CD4-positive, alpha-beta T cell (primary cell): ENCODE results near the gene UBXN11. TPM values are rescaled to one million over a fixed set of nuclear protein-coding genes. Genes with fewer than 3 reads are reported as not detected.

Experiments
- ATAC-seq: fragments of 200-7000 bp; cut with Tn5 transposase; one replicate; pipeline ENCODE4 v1.10.0; 2022; ENCODE audit warnings: mild to moderate bottlenecking; ENCODE audit not compliant: poor library complexity
- CTCF ChIA-PET: fragments of 350-600 bp; sonication (Branson Sonifier 250); formaldehyde crosslinking; loops from one replicate; lab custom pipeline; 2021; ENCODE audit warnings: antibody characterized with exemption, inconsistent platforms; lab: Charles Lee
- POLR2A ChIA-PET: fragments of 350-600 bp; sonication (Branson Sonifier 250); formaldehyde crosslinking; loops from one replicate; lab custom pipeline; 2021; ENCODE audit warnings: antibody characterized with exemption, inconsistent platforms; lab: Charles Lee
- DNase-seq, 14 experiments: peaks; one replicate each; pipeline ENCODE4 v3.0.0-alpha.2; 2013 to 2020; ENCODE audit warnings: mixed read lengths in 2 of 14
- H3K27ac ChIP-seq, 2 donors: one replicate each; pipeline versions ENCODE4 v1.5.1 to v1.7.0; 2013; ENCODE audit warnings: low read length in 2 of 2, low read depth in 1 of 2, mild to moderate bottlenecking in 1 of 2
- H3K27me3 ChIP-seq, 2 experiments: 1 replicate in 1 of 2; 2 replicates in 1 of 2; pipeline versions ENCODE4 v1.6.1 to v1.7.0; 2013; ENCODE audit warnings: low read length in 2 of 2, control low read depth in 1 of 2, mild to moderate bottlenecking in 1 of 2, moderate library complexity in 1 of 2; ENCODE audit not compliant: insufficient read depth in 2 of 2, control insufficient read depth in 1 of 2
- H3K36me3 ChIP-seq: one replicate; pipeline ENCODE4 v1.6.1; 2013; ENCODE audit warnings: low read length, control low read depth; ENCODE audit not compliant: insufficient read depth
- H3K4me1 ChIP-seq: one replicate; pipeline ENCODE4 v1.6.1; 2013; ENCODE audit warnings: low read length, control low read depth; ENCODE audit not compliant: insufficient read depth
- H3K4me3 ChIP-seq: one replicate; pipeline ENCODE4 v1.5.1; 2013; ENCODE audit warnings: mild to moderate bottlenecking, low read length, moderate library complexity
- H3K9me3 ChIP-seq, 2 experiments: 1 replicate in 1 of 2; 2 replicates in 1 of 2; pipeline versions ENCODE4 v1.6.1 to v1.7.0; 2013; ENCODE audit warnings: low read length in 2 of 2, mild to moderate bottlenecking in 2 of 2, control low read depth in 1 of 2, moderate library complexity in 1 of 2; ENCODE audit not compliant: control insufficient read depth in 1 of 2, insufficient read depth in 1 of 2
- H3K27ac Mint-ChIP-seq: one replicate; pipeline ENCODE4 v1.8.0; 2020; ENCODE audit warnings: mixed read lengths
- H3K27me3 Mint-ChIP-seq: one replicate; pipeline ENCODE4 v1.8.0; 2021; ENCODE audit warnings: mixed read lengths
- H3K36me3 Mint-ChIP-seq: one replicate; pipeline ENCODE4 v1.8.0; 2021; ENCODE audit warnings: low read depth, mixed read lengths
- H3K4me1 Mint-ChIP-seq: one replicate; pipeline ENCODE4 v1.8.0; 2021; ENCODE audit warnings: low read depth, mixed read lengths
- H3K4me3 Mint-ChIP-seq: one replicate; pipeline ENCODE4 v1.8.0; 2020; ENCODE audit warnings: mild to moderate bottlenecking, mixed read lengths
- H3K9me3 Mint-ChIP-seq: one replicate; pipeline ENCODE4 v1.8.0; 2020; ENCODE audit warnings: mixed read lengths
- intact Hi-C, 2 experiments: fragments of 100-400 bp; cut with DNase I in 1 of 2; cut with micrococcal nuclease in 1 of 2; formaldehyde crosslinking; loops; one replicate each; pipeline versions ENCODE4 v1.15.1 to v1.9.0; 2023 to 2025; cut with DNase I, micrococcal nuclease
- total RNA-seq, 174 experiments: library from RNA in 2 of 174; stranded (reverse) in 2 of 174; gene quantifications; one replicate each; pipeline ENCODE4 v1.2.3 and lab custom pipeline; 2021 to 2026
- TF ChIP-seq, protein P1 (sequence below): fragments of 200-600 bp; IDR thresholded peaks from one replicate; pipeline ENCODE4 v1.8.0; 2022; ENCODE audit warnings: antibody characterized with exemption, mild to moderate bottlenecking

The UBXN11 gene
- total RNA-seq, 2 experiments from 2014 or later: 39.3 to 42.3 TPM

DNA sequence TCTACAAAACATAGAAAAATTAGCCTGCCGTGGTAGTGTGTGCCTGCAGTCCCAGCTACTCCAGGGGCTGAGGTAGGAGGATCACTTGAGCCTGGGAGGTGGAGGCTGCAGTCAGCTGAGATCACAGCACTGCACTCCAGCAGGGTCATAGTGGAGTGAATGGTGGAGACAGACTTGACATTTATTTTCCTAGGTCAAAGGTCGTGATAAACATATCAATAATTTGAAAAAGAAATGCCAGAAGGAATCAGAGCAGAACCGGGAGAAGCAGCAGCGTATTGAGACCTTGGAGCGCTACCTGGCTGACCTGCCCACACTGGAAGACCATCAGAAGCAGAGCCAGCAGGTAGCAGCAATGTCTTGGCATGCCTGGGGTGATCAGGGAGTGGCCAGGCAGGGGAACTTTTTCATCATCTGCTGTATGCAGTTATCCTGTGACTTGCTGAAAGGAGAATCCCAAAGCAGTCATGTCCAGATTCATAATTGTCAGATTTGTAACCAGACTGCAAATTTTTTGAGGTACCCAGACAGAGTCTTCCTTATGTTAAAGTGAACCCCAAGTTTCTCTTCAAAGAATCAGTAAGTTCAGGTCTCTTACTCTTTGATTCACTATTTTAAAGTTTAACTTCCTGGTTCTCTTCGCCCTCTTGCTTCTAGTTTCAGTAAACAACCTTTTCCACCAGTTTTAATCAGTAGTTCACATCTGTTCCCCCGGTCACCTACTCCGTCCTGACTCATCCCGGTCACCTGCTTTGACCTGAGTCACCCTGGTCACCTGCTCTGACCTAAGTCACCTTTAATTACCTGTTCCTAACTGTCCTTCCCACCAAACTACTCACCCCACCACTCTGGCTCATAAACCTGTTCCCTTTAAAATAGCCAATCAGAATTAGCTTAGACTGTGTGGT is 37.9 kb downstream of the UBXN11 start:
- ATAC-seq (no peak), DNase-seq (no peak)
- Mint-ChIP-seq H3K4me1 (no peaks in the 10 kb centered on the region), H3K27me3 (no peaks in the 10 kb centered on the region), H3K36me3 (peaks cover 87% of the 10 kb centered on the region), H3K4me3 (no peak overlapping the region), H3K27ac (no peak overlapping the region), H3K9me3 (no peaks in the 10 kb centered on the region)
- Histone ChIP-seq H3K36me3 (peaks cover 56% of the 10 kb centered on the region), H3K4me3 (no peak overlapping the region), H3K27me3 (no peaks in the 10 kb centered on the region), H3K27ac (no peak overlapping the region), H3K4me1 (no peaks in the 10 kb centered on the region), H3K9me3 (peaks cover 10 to 13% of the 10 kb centered on the region in 2 experiments)
- ChIA-PET POLR2A (no interaction called here), CTCF (interaction anchor here (0.8 to 1.8 kb wide), 2 partner anchors 53 to 149 kb away, joined by 3 to 4 read pairs; no protein-coding TSS in a partner anchor)
- TF ChIP-seq, protein P1, sequence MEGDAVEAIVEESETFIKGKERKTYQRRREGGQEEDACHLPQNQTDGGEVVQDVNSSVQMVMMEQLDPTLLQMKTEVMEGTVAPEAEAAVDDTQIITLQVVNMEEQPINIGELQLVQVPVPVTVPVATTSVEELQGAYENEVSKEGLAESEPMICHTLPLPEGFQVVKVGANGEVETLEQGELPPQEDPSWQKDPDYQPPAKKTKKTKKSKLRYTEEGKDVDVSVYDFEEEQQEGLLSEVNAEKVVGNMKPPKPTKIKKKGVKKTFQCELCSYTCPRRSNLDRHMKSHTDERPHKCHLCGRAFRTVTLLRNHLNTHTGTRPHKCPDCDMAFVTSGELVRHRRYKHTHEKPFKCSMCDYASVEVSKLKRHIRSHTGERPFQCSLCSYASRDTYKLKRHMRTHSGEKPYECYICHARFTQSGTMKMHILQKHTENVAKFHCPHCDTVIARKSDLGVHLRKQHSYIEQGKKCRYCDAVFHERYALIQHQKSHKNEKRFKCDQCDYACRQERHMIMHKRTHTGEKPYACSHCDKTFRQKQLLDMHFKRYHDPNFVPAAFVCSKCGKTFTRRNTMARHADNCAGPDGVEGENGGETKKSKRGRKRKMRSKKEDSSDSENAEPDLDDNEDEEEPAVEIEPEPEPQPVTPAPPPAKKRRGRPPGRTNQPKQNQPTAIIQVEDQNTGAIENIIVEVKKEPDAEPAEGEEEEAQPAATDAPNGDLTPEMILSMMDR: no peak
- intact Hi-C loops: no loop called here

DNA sequence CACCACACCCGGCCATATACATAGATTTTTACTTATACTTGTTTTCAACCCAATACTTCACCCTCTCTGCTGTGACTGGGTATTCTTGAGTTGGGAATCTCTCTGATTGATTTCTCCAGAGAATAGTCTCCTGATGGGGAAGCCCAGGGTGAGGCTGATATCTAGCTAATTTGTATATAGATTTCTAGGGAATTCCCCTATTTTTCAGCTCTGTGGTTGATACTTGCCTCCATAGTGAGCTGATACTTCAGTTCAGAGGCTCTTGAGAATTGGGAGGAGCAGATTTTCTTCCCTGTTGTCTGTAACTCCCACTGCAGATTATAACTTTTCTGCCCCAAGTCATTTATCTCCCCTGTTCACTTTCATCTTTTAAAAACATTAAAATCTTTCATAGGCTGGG is 41.0 kb downstream of the UBXN11 start:
- intact Hi-C loops: no loop called here
- Histone ChIP-seq H3K4me1 (no peaks in the 10 kb centered on the region), H3K27ac (no peak overlapping the region), H3K36me3 (peaks cover 56% of the 10 kb centered on the region), H3K9me3 (peaks cover 10 to 13% of the 10 kb centered on the region in 2 experiments), H3K27me3 (no peaks in the 10 kb centered on the region), H3K4me3 (no peak overlapping the region)
- Mint-ChIP-seq H3K4me3 (no peak overlapping the region), H3K27me3 (no peaks in the 10 kb centered on the region), H3K36me3 (peaks cover 81% of the 10 kb centered on the region), H3K4me1 (no peaks in the 10 kb centered on the region), H3K27ac (no peak overlapping the region), H3K9me3 (no peaks in the 10 kb centered on the region)
- ATAC-seq (no peak), DNase-seq (no peak)
- TF ChIP-seq, protein P1: no peak
- ChIA-PET CTCF (no interaction called here), POLR2A (no interaction called here)

DNA sequence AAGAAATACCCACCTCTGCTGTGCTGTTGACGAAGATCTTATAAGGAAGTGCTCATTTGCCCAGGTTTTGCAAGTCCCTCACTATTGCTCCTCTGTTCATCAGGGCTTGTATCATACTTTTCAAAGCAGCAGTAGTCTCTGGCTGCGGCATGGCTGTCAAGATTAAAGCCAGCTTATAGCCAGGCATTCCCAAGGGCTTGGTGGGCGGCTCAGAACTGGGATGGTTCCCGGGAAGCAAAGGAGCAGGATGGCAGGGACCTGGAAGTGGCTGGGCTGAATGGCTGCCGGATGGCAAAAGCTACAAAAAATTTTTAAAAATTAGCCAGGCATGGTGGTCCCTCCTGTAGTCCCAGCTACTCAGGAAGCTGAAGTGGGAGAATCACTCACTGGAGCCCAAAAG is 43.2 kb downstream of the UBXN11 start:
- Histone ChIP-seq H3K4me1 (no peaks in the 10 kb centered on the region), H3K27me3 (no peaks in the 10 kb centered on the region), H3K36me3 (peaks cover 56% of the 10 kb centered on the region), H3K9me3 (peaks cover 0 to 3% of the 10 kb centered on the region in 2 experiments), H3K4me3 (no peak overlapping the region), H3K27ac (no peak overlapping the region)
- Mint-ChIP-seq H3K4me3 (no peak overlapping the region), H3K27me3 (no peaks in the 10 kb centered on the region), H3K9me3 (no peaks in the 10 kb centered on the region), H3K36me3 (peaks cover 81% of the 10 kb centered on the region), H3K27ac (no peak overlapping the region), H3K4me1 (peaks cover 5% of the 10 kb centered on the region)
- no peak for DNase-seq
- ChIA-PET CTCF (interaction anchor here (0.9 kb wide), 1 partner anchor 13 kb away, joined by 3 read pairs; no protein-coding TSS in a partner anchor), POLR2A (no interaction called here)
- intact Hi-C loops: no loop called here
- no peak for ATAC-seq
- TF ChIP-seq, protein P1: no peak
